Loucy (cell line): ENCODE measurements around the gene NGEF.

Experiments
- EZH2phosphoT487 ChIP-seq: fragments of 200-600 bp; IDR thresholded peaks from 2 replicates; pipeline ENCODE4 v1.6.1; 2018; ENCODE audit warnings: antibody characterized with exemption, mild to moderate bottlenecking, moderate library complexity, borderline replicate concordance
- TF ChIP-seq, protein P1 (sequence below): fragments of 200-600 bp; sonication (generic); conservative IDR thresholded peaks from 2 replicates; pipeline ENCODE4 v1.5.1; 2014; ENCODE audit warnings: mild to moderate bottlenecking, antibody characterized with exemption, low read length

DNA sequence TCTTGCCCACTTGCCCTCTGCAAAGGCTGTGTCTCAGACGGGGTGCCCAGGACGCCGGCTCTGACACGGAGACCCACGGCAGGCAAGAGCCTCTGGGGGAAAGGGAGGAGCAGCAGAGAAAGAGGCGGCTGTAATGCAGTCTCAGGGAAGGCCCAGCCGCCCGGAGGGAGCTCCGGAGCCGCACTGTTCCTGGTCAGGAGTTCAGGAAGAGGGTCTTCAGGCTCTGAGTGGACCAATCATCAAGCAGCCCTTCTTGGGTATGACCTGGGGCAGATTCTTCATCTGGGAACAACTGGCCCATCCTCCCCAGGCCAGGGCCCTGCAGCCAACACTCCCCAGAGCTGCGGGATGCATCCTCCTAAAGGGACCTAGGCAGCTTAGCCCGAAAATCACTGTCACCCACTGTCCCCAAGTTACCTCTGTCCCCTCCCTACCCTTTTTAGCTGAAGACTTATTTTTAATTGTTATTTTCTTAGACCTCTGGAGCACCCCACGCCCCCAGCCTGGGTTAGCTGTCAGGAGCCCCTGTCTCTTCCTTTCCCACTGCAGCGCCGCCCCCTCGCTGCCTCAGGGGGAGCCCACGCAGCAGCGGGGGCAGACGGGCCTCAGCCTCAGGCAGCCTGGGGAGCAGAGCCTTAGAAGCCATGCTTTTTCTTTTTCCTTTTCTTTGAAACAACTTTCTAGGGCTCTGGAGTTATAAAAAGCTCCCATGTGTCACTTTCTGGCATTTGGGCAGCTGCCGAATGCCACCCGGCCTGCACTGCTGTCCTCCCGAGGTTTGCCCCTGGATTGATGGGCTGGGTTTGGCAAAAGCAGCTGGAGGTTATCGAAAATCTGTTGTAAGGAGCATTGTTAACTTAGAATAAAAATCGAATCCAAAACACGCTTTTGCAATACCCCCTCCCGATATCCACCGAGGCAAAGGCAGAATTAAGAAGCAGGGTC lies 18.8 kb upstream of the NGEF start:
- TF ChIP-seq, protein P1, sequence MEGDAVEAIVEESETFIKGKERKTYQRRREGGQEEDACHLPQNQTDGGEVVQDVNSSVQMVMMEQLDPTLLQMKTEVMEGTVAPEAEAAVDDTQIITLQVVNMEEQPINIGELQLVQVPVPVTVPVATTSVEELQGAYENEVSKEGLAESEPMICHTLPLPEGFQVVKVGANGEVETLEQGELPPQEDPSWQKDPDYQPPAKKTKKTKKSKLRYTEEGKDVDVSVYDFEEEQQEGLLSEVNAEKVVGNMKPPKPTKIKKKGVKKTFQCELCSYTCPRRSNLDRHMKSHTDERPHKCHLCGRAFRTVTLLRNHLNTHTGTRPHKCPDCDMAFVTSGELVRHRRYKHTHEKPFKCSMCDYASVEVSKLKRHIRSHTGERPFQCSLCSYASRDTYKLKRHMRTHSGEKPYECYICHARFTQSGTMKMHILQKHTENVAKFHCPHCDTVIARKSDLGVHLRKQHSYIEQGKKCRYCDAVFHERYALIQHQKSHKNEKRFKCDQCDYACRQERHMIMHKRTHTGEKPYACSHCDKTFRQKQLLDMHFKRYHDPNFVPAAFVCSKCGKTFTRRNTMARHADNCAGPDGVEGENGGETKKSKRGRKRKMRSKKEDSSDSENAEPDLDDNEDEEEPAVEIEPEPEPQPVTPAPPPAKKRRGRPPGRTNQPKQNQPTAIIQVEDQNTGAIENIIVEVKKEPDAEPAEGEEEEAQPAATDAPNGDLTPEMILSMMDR = no peak
- TF ChIP-seq EZH2phosphoT487 = no peak
